ENCODE measurements around the gene KCTD5.

The KCTD5 gene

GRCh38 chr16:2752035-2752849 lies 69.9 kb downstream of the KCTD5 start, which contains the start of gene SRRM2:
Gene SRRM2 (plus strand): TSS chr16:2752638. CDS start chr16:2756365, 3,727 bp downstream.
- DNase-seq (ENCODE audit: low read depth): peak; percentile 91

- no peak for DNase-seq (ENCODE audit: low read depth)
Measured at GRCh38 chr16:2752850-2753732, 70.8 kb downstream of the KCTD5 start.

- DNase-seq (ENCODE audit: low read depth): no peak
Measured at GRCh38 chr16:2753733-2754020, 71.4 kb downstream of the KCTD5 start.

GRCh38 chr16:2755158-2755557 lies 72.8 kb downstream of the KCTD5 start:
- DNase-seq (ENCODE audit: low read depth): no peak

GRCh38 chr16:2756288-2757015 lies 74.1 kb downstream of the KCTD5 start:
- DNase-seq (ENCODE audit: low read depth): no peak

- DNase-seq (ENCODE audit: low read depth): no peak
Measured at GRCh38 chr16:2757344-2757743, 75.0 kb downstream of the KCTD5 start.

All from stimulated activated CD8-positive, alpha-beta memory T cell treated with anti-CD3 and anti-CD28 coated beads, Interleukin-12 subunit alpha, Interleukin-12 subunit beta, amount 100 ng/mL, for 4 hours (primary cell).